ENCODE results near the gene DPH2.

- TF ChIP-seq CTCF (IDR thresholded peaks at IDR 0.05): no peak
- no peak for TF ChIP-seq EZH2phosphoT487 (IDR thresholded peaks at IDR 0.05)
Measured at GRCh38 chr1:43957407-43958040, 12.3 kb upstream of the DPH2 start.

All from neural progenitor cell (in vitro differentiated cells).